ENCODE results near the gene DUSP18.
"Not testable (repeated sequence)": the region's sequence is repeated elsewhere in the genome, so short reads cannot be mapped to it uniquely, and the experiment has no call there.

The DUSP18 gene

GRCh38 chr22:30676565-30676964 lies 8.9 kb upstream of the DUSP18 start:
- DNase-seq, result not testable (repeated sequence)

- DNase-seq, result no peak
Measured at GRCh38 chr22:30675436-30675835, 7.8 kb upstream of the DUSP18 start.

- DNase-seq, result no peak
Measured at GRCh38 chr22:30674482-30674881, 6.8 kb upstream of the DUSP18 start.

- DNase-seq, result no peak
Measured at GRCh38 chr22:30673136-30673535, 5.5 kb upstream of the DUSP18 start.

- no peak for DNase-seq
Measured at GRCh38 chr22:30671071-30671470, 3.4 kb upstream of the DUSP18 start.

GRCh38 chr22:30668386-30668710 lies 673 bp upstream of the DUSP18 start:
- no peak for DNase-seq

- DNase-seq, result no peak
Measured at GRCh38 chr22:30667107-30667493, 575 bp downstream of the DUSP18 start.

- DNase-seq, result no peak
Measured at GRCh38 chr22:30665786-30666185, 1.9 kb downstream of the DUSP18 start.

GRCh38 chr22:30665266-30665665 lies 2.4 kb downstream of the DUSP18 start:
- DNase-seq, result no peak

- DNase-seq, result no peak
Measured at GRCh38 chr22:30664798-30665197, 2.9 kb downstream of the DUSP18 start.

GRCh38 chr22:30662040-30662439 lies 5.6 kb downstream of the DUSP18 start:
- no peak for DNase-seq

GRCh38 chr22:30655532-30655931 lies 12.1 kb downstream of the DUSP18 start:
- no peak for DNase-seq

GRCh38 chr22:30654361-30654760 lies 13.3 kb downstream of the DUSP18 start:
- no peak for DNase-seq

- DNase-seq, result no peak
Measured at GRCh38 chr22:30652852-30653251, 14.8 kb downstream of the DUSP18 start.

- DNase-seq, result no peak
Measured at GRCh38 chr22:30650508-30651116, 17.1 kb downstream of the DUSP18 start.

GRCh38 chr22:30649430-30650007 lies 18.2 kb downstream of the DUSP18 start:
- DNase-seq, result no peak

GRCh38 chr22:30648825-30649224 lies 18.9 kb downstream of the DUSP18 start:
- no peak for DNase-seq

GRCh38 chr22:30647536-30647935 lies 20.1 kb downstream of the DUSP18 start:
- DNase-seq, result no peak

- no peak for DNase-seq
Measured at GRCh38 chr22:30646518-30647160, 21.0 kb downstream of the DUSP18 start.

- DNase-seq, result no peak
Measured at GRCh38 chr22:30643055-30643875, 24.4 kb downstream of the DUSP18 start.

GRCh38 chr22:30640839-30641430 lies 26.7 kb downstream of the DUSP18 start:
- no peak for DNase-seq

GRCh38 chr22:30640361-30640760 lies 27.3 kb downstream of the DUSP18 start:
- DNase-seq, result no peak

GRCh38 chr22:30637701-30638114 lies 30.0 kb downstream of the DUSP18 start:
- no peak for DNase-seq

Measured in NCI-H774 (cell line).